MCF 10A (cell line): ENCODE data around the gene CRABP1. TPM values are rescaled to one million over a fixed set of nuclear protein-coding genes. Genes with fewer than 3 reads are reported as not detected.

Experiments
- BruUV-seq: library from RNA; stranded (reverse); fragments of 400-500 nt; replicated peaks from 2 replicates; lab custom pipeline; 2021; lab: Mats Ljungman, UMichigan
- CTCF ChIA-PET: fragments of 300-600 bp; sonication (Branson Sonifier 250); formaldehyde crosslinking; extraction: SDS; loops from one replicate; lab custom pipeline; 2021; ENCODE audit warnings: antibody characterized with exemption, inconsistent platforms; lab: Yijun Ruan, JAX
- POLR2A ChIA-PET: fragments of 300-600, 350-650 bp; sonication (Branson Sonifier 250); formaldehyde crosslinking; extraction: SDS; loops from one replicate; lab custom pipeline; 2020; ENCODE audit warnings: antibody characterized with exemption, inconsistent platforms; lab: Yijun Ruan, JAX
- DNase-seq: peaks from one replicate; pipeline ENCODE4 v3.0.0-alpha.2; 2018; ENCODE audit not compliant: unreplicated experiment
- H3K27ac Mint-ChIP-seq: one replicate; pipeline ENCODE4 v1.8.0; 2022; ENCODE audit warnings: mild to moderate bottlenecking, low read depth, mixed read lengths; ENCODE audit not compliant: unreplicated experiment
- H3K27me3 Mint-ChIP-seq: one replicate; pipeline ENCODE4 v1.8.0; 2022; ENCODE audit warnings: mixed read lengths; ENCODE audit not compliant: insufficient read depth, unreplicated experiment
- H3K36me3 Mint-ChIP-seq: one replicate; pipeline ENCODE4 v1.8.0; 2022; ENCODE audit warnings: mild to moderate bottlenecking, moderate library complexity, mixed read lengths; ENCODE audit not compliant: insufficient read depth, unreplicated experiment
- H3K4me1 Mint-ChIP-seq: one replicate; pipeline ENCODE4 v1.8.0; 2022; ENCODE audit warnings: mixed read lengths; ENCODE audit not compliant: insufficient read depth, unreplicated experiment
- H3K4me3 Mint-ChIP-seq: one replicate; pipeline ENCODE4 v1.8.0; 2022; ENCODE audit warnings: mild to moderate bottlenecking, moderate library complexity, mixed read lengths; ENCODE audit not compliant: unreplicated experiment
- H3K9me3 Mint-ChIP-seq: one replicate; pipeline ENCODE4 v1.8.0; 2022; ENCODE audit warnings: mixed read lengths; ENCODE audit not compliant: unreplicated experiment
- intact Hi-C: fragments of 100-400 bp; cut with micrococcal nuclease; formaldehyde crosslinking; loops from 2 replicates; pipeline ENCODE4 v1.14.1; 2022
- total RNA-seq: library from RNA; stranded (reverse); gene quantifications from 2 replicates; pipeline ENCODE4 v1.2.3, GENCODE V29; 2022
- TF ChIP-seq, protein P1 (sequence below): fragments of 200-600 bp; IDR thresholded peaks from one replicate; pipeline ENCODE4 v1.8.0; 2022; ENCODE audit warnings: antibody characterized with exemption, mild to moderate bottlenecking; ENCODE audit not compliant: unreplicated experiment

CRABP1 gene
- total RNA-seq, 1 experiment from 2014 or later, result not detected

DNA sequence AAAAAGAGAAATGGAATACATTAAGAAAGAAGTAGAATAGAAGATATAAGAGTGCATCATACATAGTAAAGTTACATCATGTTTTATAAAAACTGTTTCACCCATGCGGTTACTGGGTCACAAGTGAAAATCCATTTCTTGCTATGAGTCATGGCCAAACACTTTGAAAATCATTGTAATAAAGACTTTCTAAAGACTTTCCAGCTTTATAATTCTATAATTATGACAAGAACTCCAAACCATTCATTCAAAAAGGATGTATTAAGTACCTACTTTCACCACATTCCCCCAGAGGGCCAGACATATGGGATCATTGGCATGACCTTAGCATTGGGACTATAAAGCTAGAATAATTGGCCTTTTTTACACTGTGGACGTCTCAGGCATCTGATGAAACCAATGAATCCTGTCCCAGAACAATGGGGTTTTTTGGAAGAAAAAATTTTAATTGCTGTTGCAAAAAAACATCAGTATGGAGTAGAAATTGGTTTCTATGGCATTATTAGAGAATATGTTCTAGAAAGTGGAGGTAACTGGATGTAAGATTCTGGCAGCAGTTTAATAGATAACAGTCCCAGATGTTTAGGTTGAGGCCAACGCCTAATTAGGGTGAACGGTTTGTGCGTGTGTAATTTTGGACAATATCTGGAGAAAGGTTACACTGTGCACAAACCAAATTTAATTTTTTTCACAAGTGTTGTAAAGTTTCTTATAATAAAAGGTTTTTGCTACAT, 37.4 kb upstream of the CRABP1 start:
- H3K27ac Mint-ChIP-seq, result peak overlapping the region; percentile 19
- ChIA-PET POLR2A (interaction anchor here (1.2 to 2.5 kb wide), 2 partner anchors 15 to 135 kb away, joined by 3 to 22 read pairs; partner anchors contain the start of gene IREB2), CTCF (interaction anchor here (0.7 to 13.1 kb wide), 3 partner anchors 14 to 436 kb away, joined by 3 to 222 read pairs (median 4); no protein-coding TSS in a partner anchor)
- intact Hi-C loops, result no loop called here
- H3K4me1 Mint-ChIP-seq, result peaks cover 6% of the 10 kb centered on the region
- no TSS peak for BruUV-seq
- DNase-seq, result peak; percentile 48
- TF ChIP-seq, protein P1, sequence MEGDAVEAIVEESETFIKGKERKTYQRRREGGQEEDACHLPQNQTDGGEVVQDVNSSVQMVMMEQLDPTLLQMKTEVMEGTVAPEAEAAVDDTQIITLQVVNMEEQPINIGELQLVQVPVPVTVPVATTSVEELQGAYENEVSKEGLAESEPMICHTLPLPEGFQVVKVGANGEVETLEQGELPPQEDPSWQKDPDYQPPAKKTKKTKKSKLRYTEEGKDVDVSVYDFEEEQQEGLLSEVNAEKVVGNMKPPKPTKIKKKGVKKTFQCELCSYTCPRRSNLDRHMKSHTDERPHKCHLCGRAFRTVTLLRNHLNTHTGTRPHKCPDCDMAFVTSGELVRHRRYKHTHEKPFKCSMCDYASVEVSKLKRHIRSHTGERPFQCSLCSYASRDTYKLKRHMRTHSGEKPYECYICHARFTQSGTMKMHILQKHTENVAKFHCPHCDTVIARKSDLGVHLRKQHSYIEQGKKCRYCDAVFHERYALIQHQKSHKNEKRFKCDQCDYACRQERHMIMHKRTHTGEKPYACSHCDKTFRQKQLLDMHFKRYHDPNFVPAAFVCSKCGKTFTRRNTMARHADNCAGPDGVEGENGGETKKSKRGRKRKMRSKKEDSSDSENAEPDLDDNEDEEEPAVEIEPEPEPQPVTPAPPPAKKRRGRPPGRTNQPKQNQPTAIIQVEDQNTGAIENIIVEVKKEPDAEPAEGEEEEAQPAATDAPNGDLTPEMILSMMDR, result no peak
- no peaks in the 10 kb centered on the region for H3K9me3 Mint-ChIP-seq
- H3K27me3 Mint-ChIP-seq, result no peaks in the 10 kb centered on the region
- peaks cover 13% of the 10 kb centered on the region for H3K36me3 Mint-ChIP-seq
- no peak overlapping the region for H3K4me3 Mint-ChIP-seq

DNA sequence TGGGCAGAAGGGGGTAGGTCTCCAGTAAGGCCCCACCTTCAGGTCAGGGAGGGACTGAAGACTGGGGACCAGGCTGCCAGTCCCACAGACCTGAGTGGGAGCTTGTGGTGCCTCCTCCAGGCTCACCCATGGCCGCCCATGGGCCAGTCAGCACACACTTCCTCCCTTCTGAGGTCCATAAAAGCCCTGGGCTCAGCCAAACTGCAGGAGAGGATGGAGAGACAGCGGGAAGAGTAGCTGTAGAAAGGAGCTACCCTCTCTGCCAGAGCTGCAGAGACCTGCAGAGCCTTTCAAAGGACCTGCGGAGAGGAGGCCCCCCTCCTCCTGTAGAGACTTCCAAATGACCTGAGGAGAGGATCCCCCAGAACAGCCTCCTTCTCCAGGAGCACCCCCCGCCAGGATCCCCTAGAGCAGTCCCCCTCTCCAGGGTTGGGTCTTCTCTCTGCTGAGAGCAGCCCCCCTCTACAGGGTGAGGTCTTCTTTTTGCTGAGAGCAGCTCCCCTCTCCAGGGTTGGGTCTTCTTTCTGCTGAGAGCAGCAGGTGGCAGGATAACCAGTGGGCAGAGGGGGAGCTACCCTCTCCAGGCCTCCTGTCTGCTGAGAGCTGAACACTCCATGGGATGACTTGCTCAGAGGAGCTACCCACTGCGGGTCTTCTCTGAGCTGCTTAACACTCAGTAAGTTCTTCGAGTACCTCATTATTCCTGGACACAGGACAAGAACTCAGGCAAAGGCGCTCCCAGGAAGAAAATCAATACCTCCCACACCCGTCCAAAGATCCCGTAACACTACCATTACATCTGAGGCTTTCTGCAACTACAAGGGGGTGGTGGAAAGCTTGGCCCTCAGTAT, 35.7 kb upstream of the CRABP1 start:
- H3K27ac Mint-ChIP-seq, result no peak overlapping the region

DNA sequence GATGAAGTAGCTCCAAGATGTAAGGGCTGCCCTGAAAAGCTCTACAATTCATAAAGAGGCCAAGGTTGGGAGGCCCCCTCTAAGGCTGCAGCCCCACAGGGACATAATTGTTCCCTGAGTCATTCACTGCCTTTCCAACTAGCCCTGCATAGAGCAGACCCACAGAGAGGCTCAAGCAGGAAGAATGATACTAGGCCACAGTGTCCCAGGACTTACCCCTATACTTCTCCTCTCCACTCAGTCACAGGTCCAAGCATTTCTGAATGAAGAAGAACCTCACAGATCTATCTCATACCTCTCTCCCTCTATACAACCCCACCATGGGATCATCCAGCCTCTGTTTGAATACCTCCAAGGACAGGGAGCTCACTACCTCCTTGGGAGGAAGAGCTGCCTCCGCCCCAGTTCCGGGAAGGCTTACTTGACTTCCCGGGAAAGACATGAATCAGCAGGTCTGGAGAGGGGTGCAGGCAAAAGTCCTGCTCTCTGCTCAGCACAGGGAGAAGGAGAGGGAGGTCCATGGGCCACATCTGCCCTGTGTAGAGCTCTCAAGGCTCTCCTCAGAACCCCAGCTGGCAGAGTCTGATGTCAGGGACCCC, 33.9 kb upstream of the CRABP1 start:
- Mint-ChIP-seq H3K36me3 (no peaks in the 10 kb centered on the region), H3K9me3 (no peaks in the 10 kb centered on the region), H3K27ac (no peak overlapping the region), H3K27me3 (no peaks in the 10 kb centered on the region), H3K4me1 (no peaks in the 10 kb centered on the region), H3K4me3 (no peak overlapping the region)
- DNase-seq, result no peak
- intact Hi-C loops, result loop anchor here (5.0 kb wide), 2 partner anchors 131 to 401 kb away; partner anchors contain the start of gene IREB2
- CTCF ChIA-PET, result interaction anchor here (0.6 to 13.1 kb wide), 5 partner anchors 39 to 132 kb away, joined by 3 to 222 read pairs (median 6); partner anchors contain the start of gene IREB2
- POLR2A ChIA-PET, result no interaction called here
- BruUV-seq, result no TSS peak
- TF ChIP-seq, protein P1, result no peak

More for the DNA sequence above, 35.7 kb upstream of the CRABP1 start:
- BruUV-seq, result no TSS peak
- H3K4me3 Mint-ChIP-seq, result no peak overlapping the region
- H3K4me1 Mint-ChIP-seq, result no peaks in the 10 kb centered on the region
- CTCF ChIA-PET, result interaction anchor here (0.6 to 13.1 kb wide), 3 partner anchors 10 to 122 kb away, joined by 3 to 222 read pairs (median 3); no protein-coding TSS in a partner anchor
- H3K9me3 Mint-ChIP-seq, result no peaks in the 10 kb centered on the region
- no peak for DNase-seq
- intact Hi-C loops, result loop anchor here (5.0 kb wide), 2 partner anchors 133 to 403 kb away; partner anchors contain the start of gene IREB2
- H3K36me3 Mint-ChIP-seq, result peaks cover 9% of the 10 kb centered on the region
- POLR2A ChIA-PET, result no interaction called here
- H3K27me3 Mint-ChIP-seq, result no peaks in the 10 kb centered on the region
- TF ChIP-seq, protein P1, result no peak
